CMK (cell line): ENCODE results near the gene PRR23E.

Experiments used
- DNase-seq: peaks from one replicate; pipeline ENCODE4 v3.0.0-alpha.2; 2010; ENCODE audit warnings: low read depth

PRR23E gene

GRCh38 chr3:127164615-127165014, 28.3 kb upstream of the PRR23E start:
- no peak for DNase-seq

GRCh38 chr3:127165036-127165435, 27.9 kb upstream of the PRR23E start:
- DNase-seq: no peak

DNA sequence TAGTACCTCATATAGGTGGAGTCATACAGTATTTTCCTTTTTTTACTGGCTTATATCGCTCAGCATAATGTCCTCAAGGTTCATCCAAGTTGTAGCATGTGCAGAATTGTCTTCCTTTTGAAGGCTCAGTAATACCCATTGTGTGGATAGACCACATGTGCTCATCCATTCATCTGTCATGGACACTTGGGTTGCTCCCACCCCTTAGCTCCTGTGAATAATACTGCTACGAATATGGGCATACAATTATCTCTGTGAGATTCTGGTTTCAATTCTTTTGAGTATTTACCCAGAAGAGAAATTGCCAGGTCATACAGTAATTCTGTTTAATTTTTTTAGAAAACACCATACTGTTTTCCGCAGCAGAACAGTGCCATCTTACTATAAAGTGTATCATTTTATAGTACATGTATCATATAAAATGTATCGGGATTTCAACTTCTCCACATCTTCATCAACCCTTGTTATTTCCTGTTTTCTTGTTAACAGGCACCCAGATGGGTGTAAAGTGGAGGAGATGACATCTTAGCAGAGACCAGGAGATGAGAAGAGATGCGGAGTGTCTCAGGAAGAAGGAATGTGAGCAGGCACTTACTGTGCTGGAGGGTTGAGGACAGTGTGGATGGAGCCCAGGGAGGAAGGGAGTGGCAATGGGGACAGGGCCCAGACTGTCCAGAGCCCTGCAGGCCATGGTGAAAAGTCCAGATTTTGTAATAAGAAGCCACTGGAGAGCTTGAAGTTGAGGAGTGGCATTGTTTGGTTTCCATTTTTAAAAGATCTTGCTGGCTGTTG, 27.0 kb upstream of the PRR23E start:
- no peak for DNase-seq

GRCh38 chr3:127166501-127167065, 26.3 kb upstream of the PRR23E start:
- no peak for DNase-seq

GRCh38 chr3:127167315-127168043, 25.5 kb upstream of the PRR23E start:
- no peak for DNase-seq

DNA sequence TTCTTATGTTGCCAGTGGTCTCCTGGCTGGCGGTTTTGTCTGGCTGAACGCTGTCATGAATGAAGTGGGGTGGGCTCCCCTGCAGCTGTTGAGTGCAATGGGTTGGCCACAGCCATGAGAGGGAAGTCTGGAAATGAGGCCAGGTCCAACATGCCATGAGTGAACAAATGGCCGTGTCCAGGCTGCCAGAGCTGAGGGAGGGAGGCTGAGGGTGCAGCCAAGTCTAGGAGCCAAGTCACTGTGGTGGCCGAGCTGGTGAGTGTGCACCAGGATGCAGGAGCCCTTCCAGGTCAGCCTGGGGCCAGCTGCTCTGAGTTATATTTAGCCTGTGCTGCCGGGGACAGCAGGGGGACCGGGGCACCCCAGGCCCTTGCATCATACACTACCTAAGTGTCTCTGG, 24.7 kb upstream of the PRR23E start:
- DNase-seq: no peak

DNA sequence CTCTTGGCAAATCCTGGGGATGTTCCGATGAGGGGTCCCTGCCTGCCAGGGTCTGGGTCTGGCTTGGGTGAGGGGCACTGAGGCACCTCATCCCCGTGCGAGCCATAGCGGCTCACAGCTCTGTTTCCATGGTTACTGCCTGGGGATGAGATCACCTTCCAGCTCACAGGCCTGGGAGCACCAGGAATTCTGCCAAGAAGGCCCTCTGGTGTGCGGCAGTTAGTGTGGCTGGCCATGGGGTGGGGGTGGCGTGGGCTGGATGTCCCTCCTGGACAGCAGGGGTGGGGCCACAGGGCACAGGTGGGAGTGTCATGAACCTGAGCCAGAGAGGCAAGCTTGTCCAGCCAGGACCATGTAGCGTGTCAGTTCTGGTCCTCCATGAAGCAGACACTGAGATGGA, 22.1 kb upstream of the PRR23E start:
- DNase-seq: no peak

- no peak for DNase-seq
Measured at GRCh38 chr3:127171320-127171719, 21.6 kb upstream of the PRR23E start.

GRCh38 chr3:127171721-127172120, 21.2 kb upstream of the PRR23E start:
- no peak for DNase-seq

DNA sequence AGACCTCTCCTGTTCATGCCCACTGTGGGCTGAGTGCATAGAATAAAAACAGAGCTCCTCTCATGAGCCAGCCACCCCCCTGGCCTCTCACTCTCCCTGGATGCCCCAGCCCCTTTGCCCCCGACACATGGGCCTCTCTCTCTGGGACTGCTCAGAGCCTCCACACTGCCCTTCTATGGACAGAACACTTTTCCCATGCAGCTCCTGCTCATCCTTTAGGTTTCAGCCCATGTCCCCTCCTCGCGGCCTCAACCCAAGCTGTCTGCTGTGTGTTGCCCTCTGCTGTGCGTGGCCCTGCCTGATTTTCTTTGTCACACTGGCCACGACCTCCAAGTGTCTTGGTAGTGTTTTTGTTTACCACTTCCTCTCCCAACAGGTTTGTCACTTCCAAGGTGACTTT, 20.7 kb upstream of the PRR23E start:
- DNase-seq: no peak

- DNase-seq: no peak
Measured at GRCh38 chr3:127172781-127173515, 20.0 kb upstream of the PRR23E start.

DNA sequence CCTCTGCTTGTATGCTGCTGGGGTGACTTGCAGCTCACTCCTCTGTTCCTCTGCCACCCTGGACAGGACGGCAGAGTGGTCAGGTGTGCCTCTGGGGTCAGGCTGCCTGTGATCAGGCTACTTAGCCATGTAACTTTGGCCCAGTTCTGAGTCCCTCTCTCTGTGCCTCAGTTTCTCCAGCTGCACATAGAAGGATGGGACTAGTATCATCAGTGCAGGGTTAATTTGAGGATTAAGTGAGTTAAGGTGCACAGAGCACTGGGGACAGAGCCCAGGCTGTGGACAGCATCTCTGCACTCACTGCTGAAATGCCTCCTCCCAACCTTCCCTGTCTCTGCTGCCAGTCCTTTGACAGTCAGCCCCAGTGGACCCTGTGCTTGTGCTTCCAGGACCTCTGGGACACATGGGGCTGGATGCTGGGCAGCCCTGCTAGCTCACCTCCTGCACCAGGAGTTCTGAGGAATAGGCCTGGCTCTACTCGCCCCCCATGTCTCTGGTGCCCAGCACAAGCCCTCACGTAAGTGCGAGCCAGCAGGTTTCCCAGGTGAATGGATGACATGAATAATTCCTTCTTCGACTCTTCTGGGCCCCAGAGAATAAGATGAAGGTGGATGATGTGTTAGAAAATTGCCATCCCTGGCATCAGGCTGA, 19.3 kb upstream of the PRR23E start:
- DNase-seq: no peak

GRCh38 chr3:127174284-127174683, 18.6 kb upstream of the PRR23E start:
- DNase-seq: no peak

- DNase-seq: no peak
Measured at GRCh38 chr3:127174715-127175140, 18.2 kb upstream of the PRR23E start.

DNA sequence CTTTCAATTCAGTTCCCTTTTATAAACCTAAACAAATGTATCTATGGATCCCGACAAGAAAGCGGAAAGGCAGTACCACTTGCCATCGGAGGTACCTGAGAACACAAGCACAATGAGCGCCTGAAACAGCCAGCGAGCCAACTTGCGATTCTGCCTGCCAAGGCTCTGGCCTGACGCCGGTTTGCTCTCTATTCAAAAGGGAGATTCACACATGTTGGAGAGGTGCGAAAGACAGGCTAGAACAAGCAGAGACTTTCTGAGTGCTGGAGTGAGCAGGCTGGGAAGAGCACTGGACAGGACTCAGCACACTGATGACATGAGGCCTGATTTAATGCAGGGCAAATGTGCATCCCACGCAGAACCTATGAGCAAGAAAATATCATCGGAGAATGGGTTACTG, 17.7 kb upstream of the PRR23E start:
- no peak for DNase-seq

DNA sequence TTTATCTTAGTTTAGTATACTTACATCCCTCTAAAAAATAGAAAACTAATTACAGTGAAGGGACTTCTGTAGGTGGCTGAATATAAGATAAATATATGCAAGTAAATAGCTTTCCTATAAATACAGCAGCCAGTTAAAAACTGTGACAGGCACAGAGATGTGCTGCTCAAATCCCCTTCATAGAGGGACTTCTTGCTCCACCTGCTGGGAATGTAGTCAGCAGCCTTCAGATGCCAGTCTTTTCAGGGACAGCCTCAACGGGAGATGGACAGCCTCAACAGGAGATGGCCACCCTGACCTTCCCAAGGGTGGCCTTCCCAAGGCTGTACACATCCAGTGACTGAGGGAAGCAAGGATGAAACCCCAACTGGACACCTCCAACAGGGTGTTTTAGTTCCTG, 15.7 kb upstream of the PRR23E start:
- no peak for DNase-seq

- no peak for DNase-seq
Measured at GRCh38 chr3:127180859-127181258, 12.1 kb upstream of the PRR23E start.

DNA sequence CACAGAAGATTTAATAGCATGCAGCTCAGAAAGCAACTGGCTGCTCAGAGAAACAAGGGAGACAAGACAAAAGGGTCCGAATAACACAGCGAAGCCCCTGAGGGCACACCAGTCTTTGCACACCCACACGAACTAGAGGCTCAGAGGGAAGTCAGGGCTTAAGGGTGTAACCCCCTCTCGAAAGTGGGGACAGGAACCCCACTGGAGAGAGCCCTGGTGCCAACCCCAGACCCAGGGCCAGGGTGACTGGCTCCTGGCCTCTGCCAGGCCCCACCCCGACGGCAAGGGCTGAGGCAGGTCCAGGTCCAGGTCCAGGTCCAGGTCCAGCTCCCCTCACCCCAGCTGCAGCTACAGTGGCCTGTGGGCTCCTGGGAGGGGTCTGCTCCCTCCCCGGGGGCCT, 10.5 kb upstream of the PRR23E start:
- no peak for DNase-seq

DNA sequence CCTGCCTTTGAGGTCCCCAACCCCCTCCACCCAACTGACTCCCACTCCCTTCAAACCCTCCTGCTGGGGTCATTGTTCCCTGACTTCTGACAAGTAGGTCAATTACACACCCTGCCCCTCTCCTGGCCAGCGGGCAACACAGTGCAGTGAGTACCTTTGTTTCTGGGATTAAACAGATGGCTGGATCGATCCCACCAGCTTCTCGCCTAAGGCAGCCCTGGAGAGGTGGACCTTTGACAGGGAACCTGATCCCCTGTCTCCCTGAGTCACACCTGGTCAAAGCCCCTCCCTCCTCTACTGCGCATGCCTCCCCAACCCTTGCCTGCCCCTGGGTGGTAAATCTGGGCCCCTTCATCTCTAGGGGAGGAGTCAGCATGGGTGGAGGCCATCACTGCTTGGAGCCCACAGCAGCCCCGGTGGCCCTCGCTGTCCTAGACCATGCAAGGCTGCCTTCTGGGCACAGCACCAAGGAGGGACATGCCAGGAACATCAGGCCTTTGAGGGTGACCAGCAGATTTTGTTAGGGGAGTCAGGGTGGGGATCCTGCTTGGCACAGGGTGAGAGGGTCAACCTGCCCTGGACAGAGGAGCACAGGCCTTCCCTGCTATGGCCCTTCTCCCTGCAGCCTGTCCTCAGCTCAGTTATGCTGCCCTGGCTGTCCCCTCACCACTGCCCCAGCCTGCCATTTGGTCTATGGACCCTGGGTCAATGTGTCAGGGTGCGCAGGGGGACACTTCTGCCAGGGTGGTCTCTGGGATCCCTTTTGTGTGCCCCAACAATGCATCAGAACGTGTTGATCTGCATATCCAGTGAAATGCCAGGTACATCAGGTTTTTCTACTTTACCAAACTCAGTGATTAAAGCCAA, 9.8 kb upstream of the PRR23E start:
- DNase-seq: no peak

DNA sequence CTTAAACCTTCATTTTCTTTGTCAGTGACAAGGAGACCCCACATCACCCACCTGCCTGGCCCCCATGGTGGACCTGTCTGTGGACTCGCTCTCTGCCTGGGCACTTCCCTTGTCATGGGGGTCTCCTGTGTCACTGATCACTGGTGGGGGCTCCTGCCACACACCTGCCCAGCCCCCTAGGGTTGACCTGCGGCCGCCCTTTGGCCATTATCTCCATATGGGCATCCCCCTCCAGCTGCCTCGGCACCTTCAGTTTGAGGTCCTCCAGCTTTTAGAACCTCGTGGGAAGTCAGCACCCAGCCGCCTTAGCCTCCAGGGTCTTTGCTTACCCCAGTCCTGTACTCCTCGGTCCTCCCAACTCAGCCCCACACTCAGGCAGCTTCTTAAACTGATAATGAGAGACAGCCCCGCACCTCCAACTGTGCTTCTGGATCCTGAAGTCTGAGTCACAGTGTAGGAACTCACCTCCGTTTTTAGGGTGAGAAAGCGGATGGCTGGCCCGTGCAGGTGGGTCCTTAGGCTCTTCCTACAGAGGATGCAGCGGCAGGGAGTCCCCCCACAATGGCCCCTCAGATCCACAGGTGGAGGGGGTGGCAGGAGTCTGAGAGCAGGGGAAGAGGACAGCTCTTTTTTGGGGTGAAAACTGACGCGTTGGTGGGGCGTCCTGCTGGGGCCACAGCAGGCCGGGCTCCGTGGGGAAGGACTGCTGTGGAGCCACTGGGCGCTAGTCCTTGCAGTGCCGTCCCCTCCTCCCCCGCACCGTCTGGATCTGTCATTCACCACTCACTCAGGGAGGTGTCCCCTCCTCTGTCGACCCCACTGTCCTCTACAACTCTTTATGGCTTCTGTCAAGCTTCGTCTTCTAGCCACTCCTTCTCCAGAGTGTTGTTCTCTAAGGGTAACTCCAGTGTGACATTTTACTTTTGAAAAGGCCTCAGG, 8.7 kb upstream of the PRR23E start:
- no peak for DNase-seq
